Smooth muscle cell (in vitro differentiated cells): ENCODE measurements around the gene WAPL. TPM values are rescaled to one million over a fixed set of nuclear protein-coding genes. Genes with fewer than 3 reads are reported as not detected.

ENCODE experiments used
- DNase-seq: peaks from one replicate; lab custom pipeline; 2025; ENCODE audit not compliant: unreplicated experiment; lab: John Stamatoyannopoulos, UW
- H2AFZ ChIP-seq: fragments of 200-600 bp; sonication (generic); 2 replicates; pipeline ENCODE4 v1.6.0; 2016; ENCODE audit warnings: antibody characterized with exemption, low read depth, mild to moderate bottlenecking
- H3F3A ChIP-seq: fragments of 200-600 bp; sonication (generic); 2 replicates; pipeline ENCODE4 v1.6.0; 2017; ENCODE audit warnings: antibody characterized with exemption, low read depth
- H3K27ac ChIP-seq: fragments of 200-600 bp; sonication (generic); 2 replicates; pipeline ENCODE4 v1.5.1; 2016; ENCODE audit warnings: low read depth, mild to moderate bottlenecking
- H3K27me3 ChIP-seq: fragments of 200-600 bp; sonication (generic); 2 replicates; pipeline ENCODE4 v1.6.1; 2016; ENCODE audit warnings: low read depth, mild to moderate bottlenecking
- H3K36me3 ChIP-seq: fragments of 200-600 bp; sonication (generic); 2 replicates; pipeline ENCODE4 v1.5.1; 2016; ENCODE audit warnings: low read depth
- H3K4me1 ChIP-seq: fragments of 200-600 bp; sonication (generic); 2 replicates; pipeline ENCODE4 v1.5.1; 2016; ENCODE audit warnings: low read depth
- H3K4me2 ChIP-seq: fragments of 200-600 bp; sonication (generic); 2 replicates; pipeline ENCODE4 v1.6.0; 2016; ENCODE audit warnings: mild to moderate bottlenecking
- H3K4me3 ChIP-seq: fragments of 200-600 bp; sonication (generic); 2 replicates; pipeline ENCODE4 v1.5.1; 2016; ENCODE audit warnings: mild to moderate bottlenecking
- H3K79me2 ChIP-seq: fragments of 200-600 bp; sonication (generic); 2 replicates; pipeline ENCODE4 v1.6.0; 2016; ENCODE audit warnings: low read depth, mild to moderate bottlenecking
- H3K9ac ChIP-seq: fragments of 200-600 bp; sonication (generic); 2 replicates; pipeline ENCODE4 v1.6.0; 2016; ENCODE audit warnings: low read depth
- H3K9me3 ChIP-seq: fragments of 200-600 bp; sonication (generic); replicated peaks from 2 replicates; pipeline ENCODE4 v1.5.1; 2016; ENCODE audit warnings: low read depth
- H4K20me1 ChIP-seq: fragments of 200-600 bp; sonication (generic); 2 replicates; pipeline ENCODE4 v1.6.0; 2016; ENCODE audit warnings: low read depth
- WGBS: methylation state at CpG from one replicate; pipeline ENCODE4 v1.1.7; 2016; ENCODE audit warnings: low lambda C conversion rate; 5-methylcytosine and 5-hydroxymethylcytosine counted together
- polyA plus RNA-seq: library from polyadenylated mRNA; unstranded; fragments of >200 nt; fragmentation: Nextera tagmentation; extraction: Ambion mirVana; gene quantifications from 2 replicates; pipeline ENCODE4 v1.2.1, GENCODE V29; 2016
- total RNA-seq: library from RNA; depleted of rRNA; stranded (reverse); fragments of >200 nt; gene quantifications from 2 replicates; pipeline ENCODE4 v1.2.3, GENCODE V29; 2014
- TF ChIP-seq, protein P1 (sequence below): fragments of 200-600 bp; sonication (generic); IDR thresholded peaks from 2 replicates; pipeline ENCODE4 v1.5.1; 2017; ENCODE audit warnings: borderline replicate concordance, mild to moderate bottlenecking, antibody characterized with exemption; ENCODE audit not compliant: insufficient read depth, poor library complexity, severe bottlenecking

WAPL gene
- total and polyA plus RNA-seq, 2 experiments from 2014 or later: 14.0 to 30.5 TPM

DNA sequence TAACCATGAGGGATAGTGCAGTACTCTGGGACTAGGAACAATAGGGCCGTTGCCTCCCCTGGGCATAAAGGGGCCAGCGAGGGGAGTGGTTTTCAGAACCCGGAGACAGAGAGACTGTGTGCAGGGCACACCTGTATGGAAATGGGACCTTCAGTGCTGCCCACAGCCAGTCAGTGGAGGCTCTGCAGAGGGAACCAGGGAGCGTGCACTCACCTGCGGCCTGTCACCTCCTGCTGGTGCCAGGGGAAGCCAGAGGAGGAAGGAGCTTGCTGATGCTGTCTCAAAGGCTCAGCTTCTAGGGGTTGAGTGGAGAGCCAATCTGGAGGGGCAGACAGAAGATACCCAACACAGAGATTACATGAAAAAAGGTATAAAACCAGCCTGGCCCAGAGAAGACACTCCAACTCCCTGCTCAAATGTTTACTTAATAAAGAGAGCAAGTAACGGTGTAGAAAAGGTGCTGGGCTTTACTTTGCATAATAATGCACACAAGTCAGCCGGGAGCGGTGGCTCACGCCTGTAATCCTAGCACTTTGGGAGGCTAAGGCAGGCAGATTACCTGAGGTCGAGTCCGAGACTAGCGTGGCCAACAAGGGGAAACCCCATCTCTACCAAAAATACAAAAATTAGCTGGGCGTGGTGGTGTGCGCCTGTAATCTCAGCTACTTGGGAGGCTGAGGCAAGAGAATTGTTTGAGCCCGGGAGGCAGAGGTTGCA is 35.5 kb upstream of the WAPL start:
- no peaks in the 10 kb centered on the region for H3K4me1 ChIP-seq
- H3K79me2 ChIP-seq: no peaks in the 10 kb centered on the region
- WGBS: 85% methylated on average over 15 of the region's 15 CpGs
- DNase-seq: no peak
- no peak overlapping the region for H3K4me2 ChIP-seq
- H3K36me3 ChIP-seq: no peaks in the 10 kb centered on the region
- no peaks in the 10 kb centered on the region for H4K20me1 ChIP-seq
- H3K27ac ChIP-seq: no peak overlapping the region
- no peak overlapping the region for H3K4me3 ChIP-seq
- no peaks in the 10 kb centered on the region for H3F3A ChIP-seq
- H3K9me3 ChIP-seq: no peaks in the 10 kb centered on the region
- no peaks in the 10 kb centered on the region for H3K27me3 ChIP-seq
- no peak overlapping the region for H2AFZ ChIP-seq
- H3K9ac ChIP-seq: no peak overlapping the region
- TF ChIP-seq, protein P1, sequence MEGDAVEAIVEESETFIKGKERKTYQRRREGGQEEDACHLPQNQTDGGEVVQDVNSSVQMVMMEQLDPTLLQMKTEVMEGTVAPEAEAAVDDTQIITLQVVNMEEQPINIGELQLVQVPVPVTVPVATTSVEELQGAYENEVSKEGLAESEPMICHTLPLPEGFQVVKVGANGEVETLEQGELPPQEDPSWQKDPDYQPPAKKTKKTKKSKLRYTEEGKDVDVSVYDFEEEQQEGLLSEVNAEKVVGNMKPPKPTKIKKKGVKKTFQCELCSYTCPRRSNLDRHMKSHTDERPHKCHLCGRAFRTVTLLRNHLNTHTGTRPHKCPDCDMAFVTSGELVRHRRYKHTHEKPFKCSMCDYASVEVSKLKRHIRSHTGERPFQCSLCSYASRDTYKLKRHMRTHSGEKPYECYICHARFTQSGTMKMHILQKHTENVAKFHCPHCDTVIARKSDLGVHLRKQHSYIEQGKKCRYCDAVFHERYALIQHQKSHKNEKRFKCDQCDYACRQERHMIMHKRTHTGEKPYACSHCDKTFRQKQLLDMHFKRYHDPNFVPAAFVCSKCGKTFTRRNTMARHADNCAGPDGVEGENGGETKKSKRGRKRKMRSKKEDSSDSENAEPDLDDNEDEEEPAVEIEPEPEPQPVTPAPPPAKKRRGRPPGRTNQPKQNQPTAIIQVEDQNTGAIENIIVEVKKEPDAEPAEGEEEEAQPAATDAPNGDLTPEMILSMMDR: no peak

DNA sequence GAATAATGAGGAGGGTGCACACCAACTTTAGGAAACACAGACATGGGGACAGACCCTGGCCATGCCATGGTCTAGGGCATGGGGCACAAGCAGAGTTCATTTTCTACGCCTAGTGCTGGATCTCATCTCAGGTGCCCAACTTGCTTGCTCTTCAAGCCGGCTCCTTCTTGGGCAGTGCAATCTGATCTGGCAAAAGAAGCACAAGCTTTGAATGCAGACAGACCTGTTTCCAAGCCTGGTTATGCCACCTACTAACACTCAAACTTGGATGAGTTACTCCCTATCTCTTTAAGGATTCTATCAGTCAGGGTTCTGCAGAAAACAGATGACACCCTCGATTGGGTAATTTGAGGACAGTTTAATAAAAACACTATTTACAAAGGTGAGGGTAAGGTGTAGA is 34.9 kb upstream of the WAPL start:
- Histone ChIP-seq H3K36me3 (no peaks in the 10 kb centered on the region), H3K9me3 (no peaks in the 10 kb centered on the region), H4K20me1 (no peaks in the 10 kb centered on the region), H2AFZ (no peak overlapping the region), H3K4me1 (no peaks in the 10 kb centered on the region), H3K27me3 (no peaks in the 10 kb centered on the region), H3K79me2 (no peaks in the 10 kb centered on the region), H3K27ac (no peak overlapping the region), H3F3A (no peaks in the 10 kb centered on the region), H3K9ac (no peak overlapping the region), H3K4me2 (no peak overlapping the region), H3K4me3 (no peak overlapping the region)
- no peak for DNase-seq
- TF ChIP-seq, protein P1: no peak
- WGBS: 71% methylated on average over 3 of the region's 3 CpGs

GRCh38 chr10:86553639-86554038 is 32.0 kb upstream of the WAPL start:
- Histone ChIP-seq H3K4me2 (no peak overlapping the region), H3K9ac (no peak overlapping the region), H3K4me3 (no peak overlapping the region), H3F3A (no peaks in the 10 kb centered on the region), H3K36me3 (no peaks in the 10 kb centered on the region), H2AFZ (no peak overlapping the region), H3K79me2 (no peaks in the 10 kb centered on the region), H3K9me3 (no peaks in the 10 kb centered on the region), H3K27me3 (peaks cover 2% of the 10 kb centered on the region), H3K4me1 (no peaks in the 10 kb centered on the region), H3K27ac (no peak overlapping the region), H4K20me1 (no peaks in the 10 kb centered on the region)
- WGBS: 86% methylated on average over 4 of the region's 4 CpGs
- TF ChIP-seq, protein P1: no peak
- DNase-seq: no peak

- H3K27ac ChIP-seq: no peak overlapping the region
- no peaks in the 10 kb centered on the region for H3K9me3 ChIP-seq
- H3K4me3 ChIP-seq: no peak overlapping the region
- H3K9ac ChIP-seq: no peak overlapping the region
- no peaks in the 10 kb centered on the region for H3K79me2 ChIP-seq
- no peaks in the 10 kb centered on the region for H3K4me1 ChIP-seq
- H3K4me2 ChIP-seq: no peak overlapping the region
- DNase-seq: no peak
- no peaks in the 10 kb centered on the region for H3F3A ChIP-seq
- 65% methylated on average over 5 of the region's 5 CpGs for WGBS
- no peaks in the 10 kb centered on the region for H4K20me1 ChIP-seq
- H3K36me3 ChIP-seq: no peaks in the 10 kb centered on the region
- no peak overlapping the region for H2AFZ ChIP-seq
- TF ChIP-seq, protein P1: no peak
- H3K27me3 ChIP-seq: peaks cover 4% of the 10 kb centered on the region
Observed at GRCh38 chr10:86553213-86553612, 31.6 kb upstream of the WAPL start.
